PC-3 (cell line): ENCODE results near the gene NFKB1. TPM values are rescaled to one million over a fixed set of nuclear protein-coding genes. Genes with fewer than 3 reads are reported as not detected.

Experiments used
- ATAC-seq: fragments of 200-7000 bp; cut with Tn5 transposase; 2 replicates; pipeline ENCODE4 v1.9.1; 2020; ENCODE audit warnings: mild to moderate bottlenecking, moderate library complexity
- BruUV-seq: library from RNA; stranded (reverse); fragments of 400-500 nt; replicated peaks from 2 replicates; lab custom pipeline; 2021; lab: Mats Ljungman, UMichigan
- CTCF ChIA-PET: fragments of 300-600 bp; sonication (Branson Sonifier 250); formaldehyde crosslinking; loops from one replicate; lab custom pipeline; 2022; ENCODE audit warnings: antibody characterized with exemption; lab: Charles Lee
- POLR2A ChIA-PET: fragments of 300-600 bp; sonication (Branson Sonifier 250); formaldehyde crosslinking; loops from one replicate; lab custom pipeline; 2022; ENCODE audit warnings: antibody characterized with exemption; ENCODE audit not compliant: unreplicated experiment; lab: Charles Lee
- DNase-seq: peaks from one replicate; pipeline ENCODE4 v3.0.0-alpha.2; 2015
- H2AFZ ChIP-seq: fragments of 300-600 bp; sonication (generic); 2 replicates; pipeline ENCODE4 v1.6.0; 2016; ENCODE audit warnings: antibody characterized with exemption, low read length
- H3F3A ChIP-seq: fragments of 300-600 bp; sonication (generic); one replicate; pipeline ENCODE4 v1.6.0; 2017; ENCODE audit warnings: antibody characterized with exemption, low read length, control low read depth, mild to moderate bottlenecking; ENCODE audit not compliant: unreplicated experiment
- H3K27ac ChIP-seq: fragments of 300-600 bp; sonication (generic); 2 replicates; pipeline ENCODE4 v1.5.1; 2016; ENCODE audit warnings: mild to moderate bottlenecking, low read length
- H3K27me3 ChIP-seq: fragments of 300-600 bp; sonication (generic); 2 replicates; pipeline ENCODE4 v1.6.1; 2016; ENCODE audit warnings: low read length, mixed read lengths
- H3K36me3 ChIP-seq: fragments of 300-600 bp; sonication (generic); 2 replicates; pipeline ENCODE4 v1.6.1; 2016; ENCODE audit warnings: low read depth, mixed run types, low read length, mixed read lengths
- H3K4me1 ChIP-seq: fragments of 300-600 bp; sonication (generic); 2 replicates; pipeline ENCODE4 v1.5.1; 2016; ENCODE audit warnings: low read length; ENCODE audit not compliant: insufficient read depth
- H3K4me2 ChIP-seq: fragments of 300-600 bp; sonication (generic); 2 replicates; pipeline ENCODE4 v1.6.0; 2016; ENCODE audit warnings: low read length
- H3K4me3 ChIP-seq: fragments of 300-600 bp; sonication (generic); 2 replicates; pipeline ENCODE4 v1.5.1; 2016; ENCODE audit warnings: mild to moderate bottlenecking, low read length, mixed read lengths
- H3K79me2 ChIP-seq: fragments of 300-600 bp; sonication (generic); 2 replicates; pipeline ENCODE4 v1.6.1; 2017; ENCODE audit warnings: low read length, mixed read lengths
- H3K9ac ChIP-seq: fragments of 300-600 bp; sonication (generic); 2 replicates; pipeline ENCODE4 v1.6.0; 2016; ENCODE audit warnings: mild to moderate bottlenecking, low read length
- H3K9me2 ChIP-seq: fragments of 300-600 bp; sonication (generic); replicated peaks from 2 replicates; pipeline ENCODE4 v1.6.1; 2016; ENCODE audit warnings: mixed run types, low read length, mixed read lengths
- H3K9me3 ChIP-seq: fragments of 300-600 bp; sonication (generic); 2 replicates; pipeline ENCODE4 v1.6.1; 2016; ENCODE audit warnings: low read length, mixed read lengths
- H4K20me1 ChIP-seq: fragments of 300-600 bp; sonication (generic); 2 replicates; pipeline ENCODE4 v1.6.1; 2016; ENCODE audit warnings: low read length, mixed read lengths
- CTCF ChIP-seq: fragments of 300-600 bp; sonication (generic); conservative IDR thresholded peaks from 2 replicates; pipeline ENCODE4 v1.5.1; 2017; ENCODE audit warnings: antibody characterized with exemption, low read depth, mild to moderate bottlenecking, low read length
- EZH2 ChIP-seq: fragments of 300-600 bp; sonication (generic); IDR thresholded peaks from one replicate; pipeline ENCODE4 v1.6.1; 2017; ENCODE audit warnings: antibody characterized with exemption, mild to moderate bottlenecking, low read length; ENCODE audit not compliant: unreplicated experiment
- EZH2phosphoT487 ChIP-seq: fragments of 300-600 bp; sonication (generic); IDR thresholded peaks from 2 replicates; pipeline ENCODE4 v1.6.1; 2018; ENCODE audit warnings: mild to moderate bottlenecking, antibody characterized with exemption, low read length, borderline replicate concordance
- intact Hi-C: fragments of 100-400 bp; cut with micrococcal nuclease; formaldehyde crosslinking; loops from 2 replicates; pipeline ENCODE4 v1.9.0; 2023
- total RNA-seq: library from RNA; depleted of rRNA; stranded (reverse); fragments of >200 nt; gene quantifications from 2 replicates; pipeline ENCODE4 v1.2.3, GENCODE V29; 2014

The NFKB1 gene
- total RNA-seq, 1 experiment from 2014 or later = 22.2 TPM

DNA sequence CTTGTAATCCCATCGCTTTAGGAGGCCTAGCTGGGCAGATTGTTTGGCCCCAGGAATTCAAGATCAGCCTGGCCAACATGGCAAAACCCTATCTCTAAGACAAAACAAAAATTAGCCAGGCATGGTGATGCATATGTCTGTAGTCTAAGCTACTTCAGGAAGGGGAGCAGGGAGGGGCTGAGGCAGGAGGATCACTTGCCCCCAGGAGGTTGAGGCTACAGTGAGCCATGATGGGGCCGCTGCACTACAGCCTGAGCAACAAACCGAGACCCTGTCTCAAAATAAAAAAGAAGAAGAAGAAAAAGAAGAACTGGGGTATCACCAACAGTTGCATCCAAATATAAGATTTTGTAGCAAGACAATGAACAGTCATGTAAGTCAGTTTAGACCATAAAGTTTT lies 47.3 kb upstream of the NFKB1 start:
- DNase-seq (no peak), ATAC-seq (no peak)
- no peaks in the 10 kb centered on the region for H3F3A ChIP-seq
- H3K9me3 ChIP-seq = no peaks in the 10 kb centered on the region
- no peak overlapping the region for H3K27ac ChIP-seq
- no peaks in the 10 kb centered on the region for H4K20me1 ChIP-seq
- POLR2A ChIA-PET = no interaction called here
- H3K79me2 ChIP-seq = no peaks in the 10 kb centered on the region
- H3K9ac ChIP-seq = no peak overlapping the region
- no peak overlapping the region for H2AFZ ChIP-seq
- H3K4me3 ChIP-seq = no peak overlapping the region
- CTCF ChIA-PET = no interaction called here
- no peaks in the 10 kb centered on the region for H3K4me1 ChIP-seq
- no peak for TF ChIP-seq EZH2
- no peak for TF ChIP-seq EZH2phosphoT487
- no peak for TF ChIP-seq CTCF
- BruUV-seq = no TSS peak
- intact Hi-C loops = no loop called here
- no peaks in the 10 kb centered on the region for H3K9me2 ChIP-seq
- H3K27me3 ChIP-seq = no peaks in the 10 kb centered on the region
- H3K4me2 ChIP-seq = no peak overlapping the region
- no peaks in the 10 kb centered on the region for H3K36me3 ChIP-seq

GRCh38 chr4:102454268-102454667 lies 46.9 kb upstream of the NFKB1 start:
- Histone ChIP-seq H3K4me2 (no peak overlapping the region), H4K20me1 (no peaks in the 10 kb centered on the region), H3K4me1 (no peaks in the 10 kb centered on the region), H3F3A (no peaks in the 10 kb centered on the region), H3K27me3 (no peaks in the 10 kb centered on the region), H3K79me2 (no peaks in the 10 kb centered on the region), H3K36me3 (no peaks in the 10 kb centered on the region), H3K9me2 (no peaks in the 10 kb centered on the region), H3K4me3 (no peak overlapping the region), H3K9ac (no peak overlapping the region), H2AFZ (no peak overlapping the region), H3K27ac (no peak overlapping the region), H3K9me3 (no peaks in the 10 kb centered on the region)
- no TSS peak for BruUV-seq
- ATAC-seq (no peak), DNase-seq (no peak)
- POLR2A ChIA-PET = no interaction called here
- CTCF ChIA-PET = no interaction called here
- no peak for TF ChIP-seq EZH2
- TF ChIP-seq EZH2phosphoT487 = no peak
- no peak for TF ChIP-seq CTCF
- intact Hi-C loops = no loop called here

DNA sequence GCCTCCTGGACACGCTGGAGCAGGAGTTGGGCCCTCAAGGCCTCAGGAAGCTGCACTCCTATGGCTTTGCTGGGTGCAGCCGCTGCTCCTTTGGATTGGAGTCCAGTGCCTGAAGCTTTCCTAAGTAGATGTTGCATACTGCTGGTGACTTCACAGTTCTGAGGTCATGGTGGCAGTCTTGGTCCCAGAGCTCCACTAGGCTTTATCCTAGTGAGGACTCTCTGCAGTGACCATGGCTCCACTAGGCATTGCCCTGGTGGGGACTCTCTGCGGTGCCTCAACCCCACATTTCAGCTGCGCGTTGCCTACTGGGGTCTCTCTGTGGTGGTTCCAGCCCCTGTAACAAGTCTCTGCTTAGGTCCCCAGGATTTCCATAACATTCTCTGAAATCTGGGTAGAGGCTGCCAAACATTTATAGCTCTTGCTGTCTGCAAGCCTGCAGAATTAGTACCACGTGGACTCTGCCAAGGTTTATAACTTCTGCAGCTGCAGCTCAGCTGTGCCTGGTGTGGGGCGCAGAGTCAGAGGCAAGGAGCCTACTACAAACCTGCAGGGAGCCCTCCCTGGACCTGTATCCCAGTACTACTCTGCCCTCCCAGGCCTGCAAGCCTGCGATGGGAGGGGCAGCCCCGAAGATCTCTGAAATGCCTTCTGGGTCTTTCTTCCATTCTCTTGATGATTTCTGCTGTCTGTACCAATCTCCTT lies 46.0 kb upstream of the NFKB1 start:
- Histone ChIP-seq H3K4me2 (no peak overlapping the region), H2AFZ (no peak overlapping the region), H3K27me3 (no peaks in the 10 kb centered on the region), H3K9me2 (no peaks in the 10 kb centered on the region), H3K79me2 (no peaks in the 10 kb centered on the region), H3K9ac (no peak overlapping the region), H3K36me3 (no peaks in the 10 kb centered on the region), H3K4me1 (no peaks in the 10 kb centered on the region), H3K9me3 (no peaks in the 10 kb centered on the region), H3K4me3 (no peak overlapping the region), H4K20me1 (no peaks in the 10 kb centered on the region), H3K27ac (no peak overlapping the region), H3F3A (no peaks in the 10 kb centered on the region)
- no peak for TF ChIP-seq EZH2
- no peak for TF ChIP-seq EZH2phosphoT487
- TF ChIP-seq CTCF = no peak
- POLR2A ChIA-PET = no interaction called here
- DNase-seq (no peak), ATAC-seq (no peak)
- CTCF ChIA-PET = no interaction called here
- intact Hi-C loops = no loop called here
- BruUV-seq = no TSS peak
